NCI-H2227 (cell line): ENCODE data around the gene TCF4.

Experiments used
- DNase-seq: peaks from one replicate; lab custom pipeline; 2025; ENCODE audit not compliant: unreplicated experiment; lab: John Stamatoyannopoulos, UW

TCF4 gene

GRCh38 chr18:55249550-55249949 lies 338.4 kb downstream of the TCF4 start:
- DNase-seq: no peak

GRCh38 chr18:55248495-55248894 lies 339.5 kb downstream of the TCF4 start:
- DNase-seq: no peak

GRCh38 chr18:55247032-55247431 lies 341.0 kb downstream of the TCF4 start:
- no peak for DNase-seq

- no peak for DNase-seq
These were observed 341.7 kb downstream of the TCF4 start for GRCh38 chr18:55246278-55246677.

- no peak for DNase-seq
These were observed 342.8 kb downstream of the TCF4 start for GRCh38 chr18:55245211-55245614.

- DNase-seq: no peak
These were observed 343.4 kb downstream of the TCF4 start for GRCh38 chr18:55244546-55244945.

- no peak for DNase-seq
These were observed 344.1 kb downstream of the TCF4 start for GRCh38 chr18:55243857-55244256.

GRCh38 chr18:55243255-55243654 lies 344.7 kb downstream of the TCF4 start:
- DNase-seq: no peak

- DNase-seq: no peak
These were observed 347.0 kb downstream of the TCF4 start for GRCh38 chr18:55240978-55241377.

- no peak for DNase-seq
These were observed 348.3 kb downstream of the TCF4 start for GRCh38 chr18:55239740-55240139.

GRCh38 chr18:55237660-55238059 lies 350.3 kb downstream of the TCF4 start:
- no peak for DNase-seq

- no peak for DNase-seq
These were observed 351.7 kb downstream of the TCF4 start for GRCh38 chr18:55236150-55236931.

- DNase-seq: no peak
These were observed 352.9 kb downstream of the TCF4 start for GRCh38 chr18:55235094-55235461.

- peak; percentile 92 for DNase-seq
These were observed 353.5 kb downstream of the TCF4 start for GRCh38 chr18:55234366-55235093.

GRCh38 chr18:55233857-55234256 lies 354.1 kb downstream of the TCF4 start:
- no peak for DNase-seq

GRCh38 chr18:55232506-55232905 lies 355.5 kb downstream of the TCF4 start:
- DNase-seq: no peak

- DNase-seq: no peak
These were observed 358.3 kb downstream of the TCF4 start for GRCh38 chr18:55229682-55230081.

GRCh38 chr18:55228707-55229106 lies 359.3 kb downstream of the TCF4 start:
- DNase-seq: peak; percentile 52

- peak; percentile 33 for DNase-seq
These were observed 359.8 kb downstream of the TCF4 start for GRCh38 chr18:55228191-55228590.

- DNase-seq: no peak
These were observed 360.2 kb downstream of the TCF4 start for GRCh38 chr18:55227771-55228170.

- DNase-seq: no peak
These were observed 361.9 kb downstream of the TCF4 start for GRCh38 chr18:55226044-55226443.

GRCh38 chr18:55224086-55224625 lies 363.8 kb downstream of the TCF4 start:
- DNase-seq: no peak
